ENCODE measurements around the gene SLC22A3. TPM values are rescaled to one million over a fixed set of nuclear protein-coding genes. Genes with fewer than 3 reads are reported as not detected.
"Not testable (repeated sequence)": the region's sequence is repeated elsewhere in the genome, so short reads cannot be mapped to it uniquely, and the experiment has no call there.

Gene SLC22A3
- polyA plus RNA-seq, 10 donors = 6.8 to 16.5 (median 13.3) TPM

GRCh38 chr6:160368670-160369069 is 20.5 kb downstream of the SLC22A3 start:
- DNase-seq = peak in 1 of 3 donors; percentile 39

GRCh38 chr6:160373601-160374000 is 25.4 kb downstream of the SLC22A3 start:
- not testable (repeated sequence) for DNase-seq

GRCh38 chr6:160374836-160375560 is 26.8 kb downstream of the SLC22A3 start:
- DNase-seq = no peak

DNA sequence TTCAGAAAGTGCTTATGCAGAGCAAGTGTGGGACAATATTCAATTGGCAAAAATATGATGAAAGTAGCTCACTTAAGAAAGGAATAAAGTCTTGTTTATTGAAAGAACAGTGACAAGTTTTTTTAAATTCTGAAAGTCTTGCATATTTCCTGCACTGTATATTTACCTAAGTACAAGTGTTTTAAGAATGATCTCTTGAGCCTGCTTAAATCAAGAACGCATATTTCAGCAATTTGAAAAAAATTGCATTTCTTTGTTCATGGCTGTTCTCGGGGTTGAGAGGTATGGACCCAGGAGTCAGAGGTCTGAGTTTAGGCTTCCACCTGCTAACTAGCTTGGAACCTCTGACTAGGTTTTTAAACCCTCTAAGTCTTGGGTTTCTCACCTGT is 27.4 kb downstream of the SLC22A3 start:
- DNase-seq = no peak

DNA sequence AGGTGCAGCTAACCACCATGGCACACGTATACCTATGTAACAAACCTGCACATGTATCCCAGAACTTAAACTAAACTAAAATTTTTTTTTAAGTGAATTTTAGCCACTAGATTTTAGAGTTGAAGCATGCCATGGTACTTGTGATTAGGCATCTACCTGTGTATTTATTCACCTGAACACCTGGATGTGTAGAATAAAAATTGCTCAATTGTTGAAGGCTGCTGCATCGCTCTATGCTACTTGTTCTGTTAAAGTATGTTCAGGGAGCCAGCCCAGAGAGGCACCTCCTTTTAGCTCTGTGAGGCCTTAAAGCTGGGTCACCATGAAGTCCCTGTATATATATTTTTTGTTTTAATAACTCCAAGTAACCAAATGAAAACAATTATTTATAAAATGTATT is 28.3 kb downstream of the SLC22A3 start:
- DNase-seq = no peak

DNA sequence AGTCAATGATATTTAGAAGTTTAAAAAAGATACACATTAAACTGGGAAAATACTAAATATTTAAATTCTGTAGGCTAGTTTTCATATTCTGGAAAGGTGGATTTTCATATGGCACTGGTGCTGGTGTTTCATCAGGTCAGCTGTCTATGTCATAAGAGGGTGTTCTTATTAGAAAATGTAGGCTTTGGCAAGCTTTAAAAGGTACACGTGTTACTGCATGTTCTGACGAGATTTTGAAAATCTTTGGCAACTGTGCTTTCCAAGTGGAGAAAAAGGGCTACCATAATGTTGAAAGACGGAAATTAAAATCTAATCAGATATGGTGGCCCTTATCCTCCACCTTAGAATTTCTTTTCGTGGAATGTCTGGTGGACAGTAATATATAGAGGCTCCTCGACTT is 30.0 kb downstream of the SLC22A3 start:
- DNase-seq = no peak

- DNase-seq = peak in 1 of 3 donors; percentile 46
Measured at GRCh38 chr6:160378882-160379281, 30.7 kb downstream of the SLC22A3 start.

GRCh38 chr6:160379466-160379865 is 31.3 kb downstream of the SLC22A3 start:
- no peak for DNase-seq

DNA sequence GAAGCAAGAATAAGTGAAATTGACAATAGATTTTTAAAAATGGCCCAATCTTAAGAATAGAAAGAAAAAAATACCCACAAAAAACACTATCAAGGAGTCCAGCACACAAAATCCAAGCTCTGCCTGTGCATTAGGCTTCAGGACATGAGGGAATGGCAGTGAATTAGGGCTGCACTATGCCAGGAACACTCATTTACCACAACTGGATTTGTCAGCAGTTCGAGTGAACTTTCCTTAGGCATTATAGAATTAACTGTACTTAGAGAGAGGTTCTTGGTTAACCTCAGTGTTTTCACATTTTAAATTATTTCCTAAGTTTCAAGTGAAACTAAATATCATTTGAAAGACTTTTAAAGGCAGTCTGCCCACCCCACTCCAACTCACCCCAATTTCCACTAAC is 34.8 kb downstream of the SLC22A3 start:
- DNase-seq = no peak

GRCh38 chr6:160386869-160387530 is 38.8 kb downstream of the SLC22A3 start:
- DNase-seq = no peak

GRCh38 chr6:160387916-160388643 is 39.9 kb downstream of the SLC22A3 start:
- DNase-seq = no peak

DNA sequence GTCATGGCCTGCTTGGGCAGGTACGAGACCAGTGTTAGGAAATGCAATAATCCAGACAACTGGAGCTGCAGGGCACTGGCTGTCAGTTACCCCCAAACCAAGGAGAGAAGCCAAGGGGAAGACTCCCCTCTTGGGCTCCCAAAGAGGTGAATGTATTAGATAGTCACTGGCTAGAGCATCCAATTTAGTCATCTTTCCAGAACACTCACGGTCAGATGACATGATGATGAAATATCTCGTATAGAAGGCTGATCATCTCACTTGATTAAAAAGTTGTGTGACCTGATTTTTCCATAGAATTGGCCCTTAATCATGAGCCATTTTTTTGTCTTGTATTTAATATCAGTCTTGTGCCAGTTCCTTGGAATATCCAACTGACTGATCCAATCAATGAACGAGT is 40.7 kb downstream of the SLC22A3 start:
- DNase-seq = no peak

DNA sequence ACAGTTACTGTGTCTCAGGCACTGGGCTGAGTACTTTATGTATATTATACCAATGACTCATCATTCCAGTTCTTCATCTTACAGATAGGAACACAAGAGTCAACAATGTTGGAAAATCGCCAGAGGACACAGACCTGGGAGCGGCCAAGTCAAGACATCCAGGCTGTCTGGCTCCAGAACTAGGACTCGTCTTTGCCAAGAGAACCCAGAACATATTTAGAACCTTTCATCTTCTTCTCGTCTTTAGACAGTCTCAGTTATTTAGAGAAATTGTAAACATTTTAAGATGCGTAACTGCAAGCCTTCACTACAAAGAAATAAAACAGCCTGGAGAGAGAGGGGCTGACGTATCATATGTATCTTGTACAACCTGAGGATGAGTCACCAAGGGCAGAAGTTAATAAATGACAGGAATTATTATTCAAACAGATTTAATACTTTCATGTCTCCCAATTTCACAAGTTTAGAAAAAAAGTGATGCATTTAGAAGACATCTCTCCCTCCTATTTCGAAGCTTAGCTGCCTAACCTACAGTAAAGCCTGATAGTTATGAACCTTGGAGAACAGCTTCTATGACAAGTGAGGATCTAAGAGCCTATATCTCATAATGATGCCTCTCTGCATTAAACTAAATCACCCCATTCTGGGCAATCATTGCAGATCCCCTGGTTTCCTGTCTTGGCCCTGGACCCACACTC is 43.4 kb downstream of the SLC22A3 start:
- no peak for DNase-seq

- not testable (repeated sequence) for DNase-seq
Measured at GRCh38 chr6:160393442-160393841, 45.3 kb downstream of the SLC22A3 start.

GRCh38 chr6:160393891-160394653 is 45.9 kb downstream of the SLC22A3 start:
- DNase-seq = no peak

DNA sequence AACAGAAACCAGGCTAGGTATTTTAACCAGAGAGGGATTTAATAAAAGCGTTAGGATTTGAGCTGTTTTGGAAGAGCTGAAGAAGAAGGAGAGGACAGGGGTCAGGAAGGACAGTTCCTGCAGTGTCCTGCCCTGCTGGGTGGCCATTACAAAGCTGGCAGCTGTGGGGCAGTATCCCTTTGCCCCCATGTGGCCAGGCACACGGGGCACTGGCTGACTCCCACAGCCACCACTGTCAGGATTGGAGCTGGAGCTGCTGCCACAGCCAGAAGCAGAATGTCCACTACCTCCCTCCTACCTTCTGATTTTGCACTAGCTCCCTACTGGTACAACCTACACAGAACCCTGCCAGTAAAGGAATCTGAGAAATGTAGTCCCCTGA is 46.5 kb downstream of the SLC22A3 start:
- no peak for DNase-seq

GRCh38 chr6:160395187-160395586 is 47.0 kb downstream of the SLC22A3 start:
- DNase-seq = no peak

- no peak for DNase-seq
Measured at GRCh38 chr6:160396292-160396691, 48.1 kb downstream of the SLC22A3 start.

- no peak for DNase-seq
Measured at GRCh38 chr6:160398674-160399271, 50.6 kb downstream of the SLC22A3 start.

DNA sequence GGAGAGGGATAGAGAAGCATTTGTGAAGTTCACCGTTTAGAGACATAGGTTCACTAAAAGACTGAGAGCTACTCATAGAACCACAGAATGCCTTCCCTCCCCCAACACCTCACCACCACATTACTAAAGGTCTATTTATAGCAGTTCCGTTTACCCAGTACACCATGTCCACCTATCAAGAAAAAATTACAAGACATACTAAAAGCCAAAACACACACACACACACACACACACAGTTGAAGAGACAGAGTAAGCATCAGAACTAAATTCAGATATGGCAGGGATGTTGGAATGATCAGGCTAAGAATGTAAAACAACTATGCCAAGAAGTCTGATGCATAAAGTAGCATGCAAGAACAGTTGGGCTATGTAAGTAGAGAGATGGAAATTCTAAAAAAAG is 52.3 kb downstream of the SLC22A3 start:
- DNase-seq = no peak

DNA sequence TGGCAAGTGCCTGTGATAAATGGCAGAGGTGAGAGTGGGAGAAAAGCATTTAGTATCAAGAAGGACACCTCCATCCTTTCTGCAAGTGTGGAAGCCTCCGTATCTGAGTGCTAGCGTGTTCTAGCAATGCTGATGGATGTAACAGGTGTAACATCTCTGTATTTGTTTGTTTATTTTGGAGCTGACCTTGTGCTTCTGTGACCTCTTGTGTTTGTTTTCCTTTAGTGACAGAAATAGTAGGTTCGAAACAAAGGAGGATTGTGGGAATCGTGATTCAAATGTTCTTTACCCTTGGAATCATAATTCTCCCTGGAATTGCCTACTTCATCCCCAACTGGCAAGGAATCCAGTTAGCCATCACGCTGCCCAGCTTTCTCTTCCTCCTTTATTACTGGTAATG is 60.4 kb downstream of the SLC22A3 start:
- no peak for DNase-seq

Measured in muscle of back (tissue), 11 donors.